Cardiac fibroblast (primary cell): Measurements from ENCODE around the gene CHRDL1.

Experiments
- DNase-seq, 2 donors: peaks; one replicate each; pipeline versions ENCODE4 v3.0.0 to v3.0.0-alpha.2; 2010; ENCODE audit warnings: low read depth in 2 of 2
- H3K4me3 ChIP-seq, 2 donors: replicated peaks in 1 of 2; 1 replicate in 1 of 2; 2 replicates in 1 of 2; pipeline ENCODE4 v1.5.1; 2011; ENCODE audit warnings: low read depth in 2 of 2, low read length in 2 of 2, mild to moderate bottlenecking in 2 of 2, moderate library complexity in 1 of 2
- CTCF ChIP-seq: IDR thresholded peaks from one replicate; pipeline ENCODE4 v1.5.1; 2011; ENCODE audit warnings: low read depth, mild to moderate bottlenecking, low read length, inconsistent platforms

The CHRDL1 gene

GRCh38 chrX:110646386-110646785 lies 149.2 kb downstream of the CHRDL1 start:
- no peak for DNase-seq
- no peak for TF ChIP-seq CTCF
- no peak overlapping the region for H3K4me3 ChIP-seq
